ENCODE measurements around the gene EGF. TPM values are rescaled to one million over a fixed set of nuclear protein-coding genes. Genes with fewer than 3 reads are reported as not detected.

Gene EGF
- total RNA-seq, 1 donor from 2014 or later: 0.46 TPM

- DNase-seq (ENCODE audit: low read depth): no peak
- H3K4me3 ChIP-seq (ENCODE audit: low read depth, low read length): no peak overlapping the region
- no peak for TF ChIP-seq CTCF (conservative IDR thresholded peaks at IDR 0.05; ENCODE audit: low read depth, low read length)
These were observed 130.1 kb downstream of the EGF start for GRCh38 chr4:110042545-110043517.

- no peak for TF ChIP-seq CTCF (conservative IDR thresholded peaks at IDR 0.05; ENCODE audit: low read depth, low read length)
- DNase-seq (ENCODE audit: low read depth): no peak
These were observed 133.9 kb downstream of the EGF start for GRCh38 chr4:110046588-110047049.

GRCh38 chr4:110049951-110050925 is 137.6 kb downstream of the EGF start:
- peak; percentile 91 for TF ChIP-seq CTCF (conservative IDR thresholded peaks at IDR 0.05; ENCODE audit: low read depth, low read length)
- DNase-seq (ENCODE audit: low read depth): no peak
- no peak overlapping the region for H3K4me3 ChIP-seq (ENCODE audit: low read depth, low read length)

More at GRCh38 chr4:110046588-110047049, 133.9 kb downstream of the EGF start:
- no peak overlapping the region for H3K4me3 ChIP-seq (ENCODE audit: low read depth, low read length)

- no peak for TF ChIP-seq CTCF (conservative IDR thresholded peaks at IDR 0.05; ENCODE audit: low read depth, low read length)
- H3K4me3 ChIP-seq (ENCODE audit: low read depth, low read length): no peak overlapping the region
- DNase-seq (ENCODE audit: low read depth): peak; percentile 68
These were observed 142.6 kb downstream of the EGF start for GRCh38 chr4:110055158-110055768.

- no peak for DNase-seq (ENCODE audit: low read depth)
- TF ChIP-seq CTCF (conservative IDR thresholded peaks at IDR 0.05; ENCODE audit: low read depth, low read length): no peak
These were observed 146.0 kb downstream of the EGF start for GRCh38 chr4:110058677-110059076.

GRCh38 chr4:110059556-110060191 is 147.0 kb downstream of the EGF start:
- no peak for TF ChIP-seq CTCF (conservative IDR thresholded peaks at IDR 0.05; ENCODE audit: low read depth, low read length)
- no peak for DNase-seq (ENCODE audit: low read depth)
- H3K4me3 ChIP-seq (ENCODE audit: low read depth, low read length): no peak overlapping the region

More at GRCh38 chr4:110058677-110059076, 146.0 kb downstream of the EGF start:
- no peak overlapping the region for H3K4me3 ChIP-seq (ENCODE audit: low read depth, low read length)
